ENCODE measurements around the gene DENND1B. TPM values are rescaled to one million over a fixed set of nuclear protein-coding genes. Genes with fewer than 3 reads are reported as not detected.

DENND1B gene
- total and polyA plus RNA-seq, 5 donors from 2014 or later: 13.8 to 45.5 (median 18.1) TPM

GRCh38 chr1:197463142-197463541 is 312.1 kb downstream of the DENND1B start:
- Mint-ChIP-seq H3K27me3 (no peaks in the 10 kb centered on the region), H3K4me1 (no peaks in the 10 kb centered on the region), H3K36me3 (no peaks in the 10 kb centered on the region), H3K4me3 (no peak overlapping the region), H3K9me3 (peaks cover 0 to 2% (median 0%) of the 10 kb centered on the region in 7 donors), H3K27ac (no peak overlapping the region)
- Histone ChIP-seq H3K36me3 (ENCODE audit: control insufficient read depth, insufficient read depth, low read length) (no peaks in the 10 kb centered on the region), H3K4me1 (ENCODE audit: control insufficient read depth, insufficient read depth, low read length, poor library complexity, severe bottlenecking) (no peaks in the 10 kb centered on the region), H3K27me3 (ENCODE audit: control insufficient read depth, insufficient read depth, low read length) (peaks cover 15% of the 10 kb centered on the region), H3K4me3 (ENCODE audit: low read depth, low read length) (no peak overlapping the region), H3K9me3 (ENCODE audit: control insufficient read depth in 2 of 2, low read length in 2 of 2) (no peaks in the 10 kb centered on the region), H3K27ac (ENCODE audit: insufficient read depth, low read length, poor library complexity, severe bottlenecking) (no peak overlapping the region)
- DNase-seq (no peak), ATAC-seq (ENCODE audit: low read depth in 2 of 2) (no peak)

- no peak overlapping the region for H3K27ac ChIP-seq (ENCODE audit: insufficient read depth, low read length, poor library complexity, severe bottlenecking)
- no peaks in the 10 kb centered on the region for H3K9me3 ChIP-seq (ENCODE audit: control insufficient read depth in 2 of 2, low read length in 2 of 2)
- Mint-ChIP-seq H3K27ac (no peak overlapping the region), H3K27me3 (no peaks in the 10 kb centered on the region), H3K36me3 (no peaks in the 10 kb centered on the region), H3K9me3 (peaks cover 0 to 2% (median 0%) of the 10 kb centered on the region in 7 donors), H3K4me1 (no peaks in the 10 kb centered on the region), H3K4me3 (no peak overlapping the region)
- no peak overlapping the region for H3K4me3 ChIP-seq (ENCODE audit: low read depth, low read length)
- H3K4me1 ChIP-seq (ENCODE audit: control insufficient read depth, insufficient read depth, low read length, poor library complexity, severe bottlenecking): no peaks in the 10 kb centered on the region
- H3K27me3 ChIP-seq (ENCODE audit: control insufficient read depth, insufficient read depth, low read length): peaks cover 15% of the 10 kb centered on the region
- ATAC-seq (ENCODE audit: low read depth in 2 of 2) (no peak), DNase-seq (no peak)
- no peaks in the 10 kb centered on the region for H3K36me3 ChIP-seq (ENCODE audit: control insufficient read depth, insufficient read depth, low read length)
These were observed 312.7 kb downstream of the DENND1B start for GRCh38 chr1:197462539-197462938.

Other genes starting within 250 kb of the DENND1B start
- gene C1orf53, start 127.2 kb upstream of the DENND1B start, total RNA-seq: not detected
- 1 to 10 TPM in 2 of 4 donors, not detected in 2; 1.2 to 1.4 TPM for gene C1orf53, start 127.2 kb upstream of the DENND1B start, polyA plus RNA-seq
- not detected for gene LHX9, start 141.9 kb upstream of the DENND1B start, total RNA-seq
- gene LHX9, start 141.9 kb upstream of the DENND1B start, polyA plus RNA-seq: not detected